ENCODE measurements around the gene KCTD3. TPM values are rescaled to one million over a fixed set of nuclear protein-coding genes. Genes with fewer than 3 reads are reported as not detected.

The KCTD3 gene
- total RNA-seq, 4 donors from 2014 or later, result 33.4 to 80.4 (median 59.1) TPM

DNA sequence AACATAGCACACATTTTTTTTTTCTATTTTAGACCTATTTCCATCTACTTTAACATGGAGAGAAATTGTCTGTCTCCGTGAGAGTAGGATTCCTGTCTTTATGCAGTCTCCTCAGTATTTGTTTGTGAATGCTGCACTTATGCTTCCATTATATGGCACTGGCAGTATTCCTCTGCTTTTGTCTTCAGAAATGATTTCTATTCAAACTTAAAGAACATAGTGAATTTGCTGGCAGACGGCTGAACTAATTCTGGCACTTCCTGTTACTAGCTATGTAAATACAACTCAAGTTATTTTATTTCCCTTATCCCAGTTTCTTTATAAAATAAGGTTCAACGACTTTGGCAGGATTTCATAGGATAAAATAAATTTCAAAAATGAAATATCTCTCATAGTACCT lies 45.3 kb downstream of the KCTD3 start:
- DNase-seq, result no peak
- Histone ChIP-seq H3K4me1 (peaks cover 0 to 13% (median 0%) of the 10 kb centered on the region in 4 donors), H3K36me3 (peaks cover 0 to 38% (median 11%) of the 10 kb centered on the region in 4 donors), H3K27ac (no peak overlapping the region), H3K4me3 (no peak overlapping the region), H3K9me3 (no peaks in the 10 kb centered on the region), H3K27me3 (no peaks in the 10 kb centered on the region)
- WGBS, 2 donors (ENCODE audit: low coverage in 1 of 2), result 41 to 44% methylated on average over 3 of the region's 3 CpGs
- in situ Hi-C loops (cut with MboI; ENCODE audit: low pct_ligation_motif_present in 1 of 4, low pct_unique_long_range_greater_than_20kb in 1 of 4, low sequenced_read_pairs in 3 of 4) (no loop called here), intact Hi-C loops (cut with DNase I; ENCODE audit: low total_unique reads) (no loop called here)
- TF ChIP-seq POLR2AphosphoS5 (IDR thresholded peaks at IDR 0.05) (no peak), EP300 (IDR thresholded peaks at IDR 0.05; ENCODE audit: low read depth) (no peak)

- 83% methylated on average over 1 of the region's 1 CpG for WGBS, 2 donors (ENCODE audit: low coverage in 1 of 2)
- DNase-seq, result no peak
- Histone ChIP-seq H3K9me3 (no peaks in the 10 kb centered on the region), H3K36me3 (peaks cover 0 to 30% (median 15%) of the 10 kb centered on the region in 4 donors), H3K4me3 (no peak overlapping the region), H3K27ac (no peak overlapping the region), H3K27me3 (no peaks in the 10 kb centered on the region), H3K4me1 (no peaks in the 10 kb centered on the region)
- intact Hi-C loops (cut with DNase I; ENCODE audit: low total_unique reads) (no loop called here), in situ Hi-C loops (cut with MboI; ENCODE audit: low pct_ligation_motif_present in 1 of 4, low pct_unique_long_range_greater_than_20kb in 1 of 4, low sequenced_read_pairs in 3 of 4) (no loop called here)
- no peak for TF ChIP-seq POLR2AphosphoS5 (IDR thresholded peaks at IDR 0.05)
- no peak for TF ChIP-seq POLR2A (IDR thresholded peaks at IDR 0.05)
- TF ChIP-seq EP300 (IDR thresholded peaks at IDR 0.05; ENCODE audit: low read depth), result no peak
These were observed 50.9 kb downstream of the KCTD3 start for GRCh38 chr1:215617979-215618378.

DNA sequence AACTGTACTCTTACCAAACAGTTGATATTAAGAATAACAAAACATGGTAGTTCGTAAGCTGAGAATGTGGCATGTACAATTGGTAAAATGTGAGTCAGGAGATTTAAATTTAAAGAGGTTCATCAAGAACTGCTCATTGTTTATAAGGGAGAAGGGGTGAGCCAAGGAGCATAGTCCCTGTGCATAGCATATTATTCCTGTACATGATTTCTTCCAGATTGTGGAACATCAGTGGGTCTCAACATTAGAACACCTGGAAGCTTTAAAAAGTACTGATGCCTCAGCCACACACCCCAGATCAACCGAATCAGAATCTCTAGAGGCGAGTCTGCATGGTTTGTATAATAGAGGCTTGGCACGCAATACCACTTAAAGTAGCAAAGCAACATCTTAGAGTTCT lies 56.1 kb downstream of the KCTD3 start:
- WGBS, 2 donors (ENCODE audit: low coverage in 1 of 2), result 70% methylated on average over 2 to 4 of the region's 4 CpGs
- Histone ChIP-seq H3K9me3 (no peaks in the 10 kb centered on the region), H3K4me1 (no peaks in the 10 kb centered on the region), H3K36me3 (peaks cover 0 to 19% (median 10%) of the 10 kb centered on the region in 4 donors), H3K4me3 (no peak overlapping the region), H3K27ac (no peak overlapping the region), H3K27me3 (no peaks in the 10 kb centered on the region)
- intact Hi-C loops (cut with DNase I; ENCODE audit: low total_unique reads), result no loop called here
- in situ Hi-C loops (cut with MboI; ENCODE audit: low pct_ligation_motif_present in 1 of 4, low pct_unique_long_range_greater_than_20kb in 1 of 4, low sequenced_read_pairs in 3 of 4), result no loop called here
- TF ChIP-seq EP300 (IDR thresholded peaks at IDR 0.05; ENCODE audit: low read depth) (no peak), POLR2AphosphoS5 (IDR thresholded peaks at IDR 0.05) (no peak), CTCF (IDR thresholded peaks at IDR 0.05) (no peak), POLR2A (IDR thresholded peaks at IDR 0.05) (no peak)
- DNase-seq, result no peak

GRCh38 chr1:215625949-215626348 lies 58.8 kb downstream of the KCTD3 start:
- Histone ChIP-seq H3K4me3 (no peak overlapping the region), H3K27ac (no peak overlapping the region), H3K27me3 (no peaks in the 10 kb centered on the region), H3K9me3 (no peaks in the 10 kb centered on the region), H3K4me1 (no peaks in the 10 kb centered on the region), H3K36me3 (no peaks in the 10 kb centered on the region)
- TF ChIP-seq POLR2A (IDR thresholded peaks at IDR 0.05), result no peak
- TF ChIP-seq CTCF (IDR thresholded peaks at IDR 0.05), result no peak
- TF ChIP-seq EP300 (IDR thresholded peaks at IDR 0.05; ENCODE audit: low read depth), result no peak
- no peak for TF ChIP-seq POLR2AphosphoS5 (IDR thresholded peaks at IDR 0.05)
- DNase-seq, result no peak
- intact Hi-C loops (cut with DNase I; ENCODE audit: low total_unique reads) (no loop called here), in situ Hi-C loops (cut with MboI; ENCODE audit: low pct_ligation_motif_present in 1 of 4, low pct_unique_long_range_greater_than_20kb in 1 of 4, low sequenced_read_pairs in 3 of 4) (no loop called here)

- no peak for TF ChIP-seq POLR2AphosphoS5 (IDR thresholded peaks at IDR 0.05)
- no peak for TF ChIP-seq POLR2A (IDR thresholded peaks at IDR 0.05)
- no peak for TF ChIP-seq EP300 (IDR thresholded peaks at IDR 0.05; ENCODE audit: low read depth)
- no peak for TF ChIP-seq CTCF (IDR thresholded peaks at IDR 0.05)
- WGBS, 2 donors (ENCODE audit: low coverage in 1 of 2), result 88% methylated on average over 1 of the region's 1 CpG; no CpG with 5 or more reads in 1 of the 2 donors
- peaks cover 0 to 18% (median 9%) of the 10 kb centered on the region in 4 donors for H3K4me1 ChIP-seq
- no peaks in the 10 kb centered on the region for H3K27me3 ChIP-seq
- intact Hi-C loops (cut with DNase I; ENCODE audit: low total_unique reads) (no loop called here), in situ Hi-C loops (cut with MboI; ENCODE audit: low pct_ligation_motif_present in 1 of 4, low pct_unique_long_range_greater_than_20kb in 1 of 4, low sequenced_read_pairs in 3 of 4) (no loop called here)
- H3K27ac ChIP-seq, result no peak overlapping the region
- H3K36me3 ChIP-seq, result no peaks in the 10 kb centered on the region
- H3K4me3 ChIP-seq, result no peak overlapping the region
- DNase-seq, result no peak
- no peaks in the 10 kb centered on the region for H3K9me3 ChIP-seq
These were observed 63.9 kb downstream of the KCTD3 start for GRCh38 chr1:215631040-215631439.
